Upper lobe of right lung (tissue), 1 donor: ENCODE data around the gene TUBB. TPM values are rescaled to one million over a fixed set of nuclear protein-coding genes. Genes with fewer than 3 reads are reported as not detected.
"Not testable (repeated sequence)": the region's sequence is repeated elsewhere in the genome, so short reads cannot be mapped to it uniquely, and the experiment has no call there.

Source experiments
- ATAC-seq: fragments of 200-7000 bp; cut with Tn5 transposase; one replicate; pipeline ENCODE4 v1.9.1; 2020; ENCODE audit warnings: mild to moderate bottlenecking, moderate library complexity
- DNase-seq: peaks from one replicate; pipeline ENCODE4 v3.0.0-alpha.2; 2020
- H3K27ac ChIP-seq: fragments of 200-600 bp; one replicate; pipeline ENCODE4 v1.8.0; 2022
- H3K27me3 ChIP-seq: fragments of 200-600 bp; one replicate; pipeline ENCODE4 v1.8.0; 2022; ENCODE audit warnings: mild to moderate bottlenecking
- H3K36me3 ChIP-seq: fragments of 200-600 bp; one replicate; pipeline ENCODE4 v1.8.0; 2022
- H3K4me1 ChIP-seq: fragments of 200-600 bp; one replicate; pipeline ENCODE4 v1.8.0; 2022
- H3K4me3 ChIP-seq: fragments of 200-600 bp; one replicate; pipeline ENCODE4 v1.8.0; 2022; ENCODE audit warnings: mild to moderate bottlenecking
- H3K9me3 ChIP-seq: fragments of 200-600 bp; one replicate; pipeline ENCODE4 v1.8.0; 2022
- CTCF ChIP-seq: fragments of 200-600 bp; IDR thresholded peaks from one replicate; pipeline ENCODE4 v1.8.0; 2022; ENCODE audit warnings: antibody characterized with exemption
- intact Hi-C: fragments of 100-400 bp; cut with DNase I; formaldehyde crosslinking; loops from one replicate; pipeline ENCODE4 v1.11.0; 2022
- total RNA-seq: library from RNA; stranded (reverse); fragmentation: NEBNext Ultra II Directional; extraction: Animal tissue kit (Norgen Biotek cat#: 25700); gene quantifications from one replicate; pipeline ENCODE4 v1.2.1, GENCODE V29; 2021
- donor health status: DM: no; HTN: yes; CAD: no; lungs with severe emphysema.

TUBB gene
- total RNA-seq, 1 donor from 2014 or later: 243 TPM

- Histone ChIP-seq H3K27me3 (no peaks in the 10 kb centered on the region), H3K36me3 (peaks cover 53% of the 10 kb centered on the region), H3K27ac (peak overlapping the region; percentile 93), H3K4me3 (peak overlapping the region; percentile 75), H3K4me1 (peaks cover 32% of the 10 kb centered on the region), H3K9me3 (no peaks in the 10 kb centered on the region)
- ATAC-seq: peak; percentile 50
- intact Hi-C loops: loop anchor here (2.0 kb wide), 1 partner anchor 44 kb away; no protein-coding TSS in a partner anchor
- DNase-seq: peak; percentile 90
- TF ChIP-seq CTCF: peak; percentile 98
Observed at GRCh38 chr6:30722280-30723112, 2.3 kb downstream of the TUBB start.

- peak overlapping the region; percentile 27 for H3K27ac ChIP-seq
- H3K27me3 ChIP-seq, H3K9me3 ChIP-seq, H3K4me3 ChIP-seq, ATAC-seq, DNase-seq: not testable (repeated sequence)
- intact Hi-C loops: loop anchor here (2.0 kb wide), 1 partner anchor 44 kb away; no protein-coding TSS in a partner anchor
- H3K36me3 ChIP-seq: peaks cover 61% of the 10 kb centered on the region
- peaks cover 32% of the 10 kb centered on the region for H3K4me1 ChIP-seq
Observed at GRCh38 chr6:30723159-30723842, 3.1 kb downstream of the TUBB start.

GRCh38 chr6:30723843-30724741, 3.9 kb downstream of the TUBB start:
- Histone ChIP-seq H3K4me1 (peaks cover 25% of the 10 kb centered on the region), H3K36me3 (peaks cover 69% of the 10 kb centered on the region)
- H3K27ac ChIP-seq, H3K4me3 ChIP-seq, H3K27me3 ChIP-seq, H3K9me3 ChIP-seq, DNase-seq, ATAC-seq: not testable (repeated sequence)
- intact Hi-C loops: loop anchor here (2.0 kb wide), 1 partner anchor 45 kb away; no protein-coding TSS in a partner anchor

GRCh38 chr6:30724906-30725667, 4.9 kb downstream of the TUBB start:
- no peaks in the 10 kb centered on the region for H3K9me3 ChIP-seq
- intact Hi-C loops: no loop called here
- no peaks in the 10 kb centered on the region for H3K27me3 ChIP-seq
- H3K4me3 ChIP-seq: no peak overlapping the region
- ATAC-seq (no peak), DNase-seq (no peak)
- TF ChIP-seq CTCF: no peak
- H3K4me1 ChIP-seq: peaks cover 18% of the 10 kb centered on the region
- H3K36me3 ChIP-seq: peaks cover 79% of the 10 kb centered on the region
- no peak overlapping the region for H3K27ac ChIP-seq

GRCh38 chr6:30725713-30726505, 5.8 kb downstream of the TUBB start:
- H3K27me3 ChIP-seq: no peaks in the 10 kb centered on the region
- intact Hi-C loops: no loop called here
- H3K36me3 ChIP-seq: peaks cover 87% of the 10 kb centered on the region
- no peaks in the 10 kb centered on the region for H3K9me3 ChIP-seq
- no peak for TF ChIP-seq CTCF
- DNase-seq: no peak
- H3K27ac ChIP-seq: no peak overlapping the region
- peaks cover 23% of the 10 kb centered on the region for H3K4me1 ChIP-seq
- no peak for ATAC-seq
- no peak overlapping the region for H3K4me3 ChIP-seq
